IMR-90 (cell line): ENCODE results near the gene SYT2. TPM values are rescaled to one million over a fixed set of nuclear protein-coding genes. Genes with fewer than 3 reads are reported as not detected.
"Not testable (repeated sequence)": the region's sequence is repeated elsewhere in the genome, so short reads cannot be mapped to it uniquely, and the experiment has no call there.

Source experiments
- ATAC-seq: fragments of 200-7000 bp; cut with Tn5 transposase; 2 replicates; pipeline ENCODE4 v1.9.1; 2020; ENCODE audit warnings: low read depth, mild to moderate bottlenecking, moderate library complexity
- BruUV-seq: library from RNA; stranded (reverse); fragments of 400-500 nt; replicated peaks from 2 replicates; lab custom pipeline; 2021; lab: Mats Ljungman, UMichigan
- CTCF ChIA-PET: fragments of 300-600 bp; formaldehyde crosslinking; extraction: SDS; loops from one replicate; lab custom pipeline; 2021; ENCODE audit warnings: antibody characterized with exemption; lab: Yijun Ruan, JAX
- POLR2A ChIA-PET: fragments of 300-600 bp; sonication (Branson Sonifier 250); formaldehyde crosslinking; loops from one replicate; lab custom pipeline; 2022; ENCODE audit warnings: antibody characterized with exemption; ENCODE audit not compliant: unreplicated experiment; lab: Charles Lee
- DNase-seq: peaks from one replicate; pipeline ENCODE4 v3.0.0; 2013
- H2AFZ ChIP-seq: replicated peaks from 2 replicates; pipeline ENCODE3; 2013; ENCODE audit warnings: low read length, mild to moderate bottlenecking; ENCODE audit not compliant: poor library complexity
- H2AK5ac ChIP-seq: 2 replicates; pipeline ENCODE4 v1.6.1; 2013; ENCODE audit warnings: low read depth, low read length, inconsistent platforms
- H2AK9ac ChIP-seq: replicated peaks from 2 replicates; pipeline ENCODE3; 2013; ENCODE audit warnings: mild to moderate bottlenecking, low read depth, low read length, moderate library complexity; ENCODE audit not compliant: poor library complexity
- H2BK120ac ChIP-seq: 2 replicates; pipeline ENCODE4 v1.6.1; 2013; ENCODE audit warnings: low read depth, low read length, inconsistent platforms
- H2BK15ac ChIP-seq: 3 replicates; pipeline ENCODE4 v1.6.1; 2013; ENCODE audit warnings: low read depth, low read length, inconsistent platforms
- H2BK20ac ChIP-seq: 2 replicates; pipeline ENCODE4 v1.6.1; 2013; ENCODE audit warnings: low read depth, mild to moderate bottlenecking, inconsistent platforms, low read length, moderate library complexity
- H2BK5ac ChIP-seq: 2 replicates; pipeline ENCODE4 v1.6.1; 2013; ENCODE audit warnings: mild to moderate bottlenecking, low read depth, low read length, inconsistent platforms; ENCODE audit not compliant: poor library complexity, severe bottlenecking
- H3K14ac ChIP-seq: replicated peaks from 2 replicates; pipeline ENCODE4 v1.6.1; 2013; ENCODE audit warnings: low read depth, low read length, inconsistent platforms
- H3K18ac ChIP-seq: 2 replicates; pipeline ENCODE4 v1.6.1; 2013; ENCODE audit warnings: low read depth, low read length, control low read depth
- H3K23ac ChIP-seq: 2 replicates; pipeline ENCODE4 v1.6.1; 2013; ENCODE audit warnings: low read depth, low read length, inconsistent platforms
- H3K27ac ChIP-seq: 2 replicates; pipeline ENCODE4 v1.5.1; 2013; ENCODE audit warnings: mild to moderate bottlenecking, control low read depth, low read length; ENCODE audit not compliant: insufficient read depth
- H3K27me3 ChIP-seq: 2 replicates; pipeline ENCODE4 v1.6.1; 2013; ENCODE audit warnings: low read length; ENCODE audit not compliant: control insufficient read depth, insufficient read depth
- H3K36me3 ChIP-seq: 2 replicates; pipeline ENCODE4 v1.6.1; 2013; ENCODE audit warnings: low read length, mixed read lengths; ENCODE audit not compliant: control insufficient read depth, insufficient read depth
- H3K4ac ChIP-seq: 2 replicates; pipeline ENCODE4 v1.6.1; 2013; ENCODE audit warnings: low read depth, low read length, inconsistent platforms
- H3K4me1 ChIP-seq: 2 replicates; pipeline ENCODE4 v1.6.1; 2013; ENCODE audit warnings: low read length, mixed read lengths; ENCODE audit not compliant: control insufficient read depth, insufficient read depth
- H3K4me2 ChIP-seq: 2 replicates; pipeline ENCODE4 v1.6.1; 2013; ENCODE audit warnings: low read depth, mild to moderate bottlenecking, control low read depth, low read length, moderate library complexity
- H3K4me3 ChIP-seq: 2 replicates; pipeline ENCODE4 v1.5.1; 2013; ENCODE audit warnings: low read depth, mild to moderate bottlenecking, control low read depth, low read length, moderate library complexity; ENCODE audit not compliant: insufficient read depth
- H3K56ac ChIP-seq: 2 replicates; pipeline ENCODE4 v1.6.1; 2013; ENCODE audit warnings: low read length, inconsistent platforms; ENCODE audit not compliant: insufficient read depth; ENCODE audit errors: extremely low read depth
- H3K79me1 ChIP-seq, 2 experiments: 2 replicates each; pipeline ENCODE4 v1.6.1; 2013; ENCODE audit warnings: low read length in 2 of 2, inconsistent platforms in 1 of 2, low read depth in 1 of 2
- H3K9ac ChIP-seq: 2 replicates; pipeline ENCODE4 v1.6.1; 2013; ENCODE audit warnings: low read depth, low read length, control low read depth
- H3K9me1 ChIP-seq: 2 replicates; pipeline ENCODE4 v1.6.1; 2013; ENCODE audit warnings: low read length, inconsistent platforms; ENCODE audit not compliant: insufficient read depth
- H3K9me3 ChIP-seq: 2 replicates; pipeline ENCODE4 v1.6.1; 2013; ENCODE audit warnings: low read length; ENCODE audit not compliant: control insufficient read depth, insufficient read depth
- H4K20me1 ChIP-seq: 2 replicates; pipeline ENCODE4 v1.6.1; 2013; ENCODE audit warnings: low read length, inconsistent platforms; ENCODE audit not compliant: insufficient read depth
- H4K5ac ChIP-seq: 2 replicates; pipeline ENCODE4 v1.6.1; 2013; ENCODE audit warnings: mild to moderate bottlenecking, low read depth, low read length, control low read depth
- H4K8ac ChIP-seq, 2 experiments: 2 replicates each; pipeline ENCODE4 v1.6.1; 2013; ENCODE audit warnings: low read depth in 2 of 2, low read length in 2 of 2, control low read depth in 1 of 2, inconsistent platforms in 1 of 2
- H4K91ac ChIP-seq: 2 replicates; pipeline ENCODE4 v1.6.1; 2013; ENCODE audit warnings: low read depth, low read length, inconsistent platforms; ENCODE audit not compliant: insufficient read depth
- WGBS, 2 experiments: methylation state at CpG; one replicate each; pipeline versions ENCODE4 v1.1.5 to v1.1.7; 2013; ENCODE audit warnings: missing lambda C conversion rate in 2 of 2; ENCODE audit not compliant: insufficient read length in 1 of 2; ENCODE audit errors: extremely low coverage in 2 of 2; 5-methylcytosine and 5-hydroxymethylcytosine counted together
- dilution Hi-C: fragments of 300-500 bp; cut with HindIII; formaldehyde crosslinking; loops from one replicate; pipeline ENCODE4 v1.14.3; 2018; ENCODE audit warnings: low sequenced_read_pairs; ENCODE audit not compliant: unreplicated experiment
- in situ Hi-C: fragments of 300-500 bp; cut with MboI; formaldehyde crosslinking; loops from 3 replicates; pipeline ENCODE4 v1.14.3; 2019; ENCODE audit warnings: low sequenced_read_pairs, inconsistent platforms, mixed read lengths
- intact Hi-C: fragments of 100-400 bp; cut with micrococcal nuclease; formaldehyde crosslinking; loops from 2 replicates; pipeline ENCODE4 v1.10.0; 2022
- polyA plus RNA-seq, 3 experiments: library from polyadenylated mRNA; depleted of rRNA; stranded (reverse); fragments of >200 nt; gene quantifications; 2 replicates each; pipeline ENCODE4 v1.2.3, GENCODE V29; 2012; ENCODE audit warnings: low replicate concordance in 1 of 3
- total RNA-seq: library from RNA; depleted of rRNA; stranded (reverse); fragments of >200 nt; gene quantifications from 2 replicates; pipeline ENCODE4 v1.2.3, GENCODE V29; 2012
- TF ChIP-seq, protein P1 (sequence below): fragments of 150-350 bp; IDR thresholded peaks from 2 replicates; pipeline ENCODE4 v1.6.1; 2016; ENCODE audit warnings: low read depth, mild to moderate bottlenecking, low read length, moderate library complexity, borderline replicate concordance

Gene SYT2
- total and polyA plus RNA-seq, 2 of the 4 experiments (the other 2 are of a cell fraction) = under 0.01 TPM

DNA sequence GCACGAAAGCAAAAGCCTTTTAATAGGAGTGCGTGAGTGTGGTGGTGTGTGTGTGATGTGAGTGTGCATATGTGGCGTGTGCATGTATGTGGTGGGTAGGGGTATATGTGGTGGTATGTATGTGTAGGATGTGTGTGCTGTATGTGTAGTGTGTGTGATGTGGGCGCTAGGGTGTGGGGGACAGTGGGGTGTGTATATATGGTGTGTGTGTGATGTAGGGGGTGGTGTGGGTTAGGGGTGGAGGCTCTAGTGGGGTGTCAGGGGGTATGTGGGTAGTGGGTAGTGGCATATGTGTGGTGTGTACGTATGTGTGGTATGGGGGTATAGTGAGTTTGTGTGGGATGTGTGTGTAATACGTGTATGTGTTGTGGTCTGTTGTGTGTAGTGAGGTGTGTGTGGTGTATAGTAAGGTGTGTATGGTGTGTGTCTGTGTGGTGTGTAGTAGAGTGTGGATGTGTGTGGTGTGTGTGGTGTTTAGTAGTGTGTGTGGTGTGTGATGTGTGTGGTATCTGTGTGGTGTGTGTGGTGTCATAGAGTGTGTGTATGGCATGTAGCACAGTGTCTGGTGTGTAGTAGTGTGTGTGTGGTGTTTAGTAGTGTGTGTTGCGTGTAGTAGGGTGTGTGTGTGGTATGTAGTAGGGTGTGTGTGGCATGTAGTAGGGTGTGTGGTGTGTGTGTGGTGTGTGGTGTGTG, 86.0 kb downstream of the SYT2 start:
- BruUV-seq = no TSS peak
- peak overlapping the region; percentile 9 to 66; a peak in 3 of 4 replicates for H4K8ac ChIP-seq
- peak overlapping the region; percentile 64 for H3K23ac ChIP-seq
- TF ChIP-seq, protein P1, sequence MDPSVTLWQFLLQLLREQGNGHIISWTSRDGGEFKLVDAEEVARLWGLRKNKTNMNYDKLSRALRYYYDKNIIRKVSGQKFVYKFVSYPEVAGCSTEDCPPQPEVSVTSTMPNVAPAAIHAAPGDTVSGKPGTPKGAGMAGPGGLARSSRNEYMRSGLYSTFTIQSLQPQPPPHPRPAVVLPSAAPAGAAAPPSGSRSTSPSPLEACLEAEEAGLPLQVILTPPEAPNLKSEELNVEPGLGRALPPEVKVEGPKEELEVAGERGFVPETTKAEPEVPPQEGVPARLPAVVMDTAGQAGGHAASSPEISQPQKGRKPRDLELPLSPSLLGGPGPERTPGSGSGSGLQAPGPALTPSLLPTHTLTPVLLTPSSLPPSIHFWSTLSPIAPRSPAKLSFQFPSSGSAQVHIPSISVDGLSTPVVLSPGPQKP = no peak
- H3K56ac ChIP-seq = no peak overlapping the region
- DNase-seq (no peak), ATAC-seq (no peak)
- in situ Hi-C loops (no loop called here), intact Hi-C loops (no loop called here), dilution Hi-C loops (no loop called here)
- WGBS, 2 experiments = 96 to 100% methylated on average over 2 to 4 of the region's 7 CpGs
- peaks cover 22% of the 10 kb centered on the region for H3K9me1 ChIP-seq
- POLR2A ChIA-PET = no interaction called here
- no peak overlapping the region for H3K9ac ChIP-seq
- H3K14ac ChIP-seq = peak overlapping the region; percentile 97
- no peaks in the 10 kb centered on the region for H3K9me3 ChIP-seq
- H2BK120ac ChIP-seq = peak overlapping the region; percentile 88
- H2BK20ac ChIP-seq = peak overlapping the region; percentile 95
- no peak overlapping the region for H3K4me3 ChIP-seq
- no peak overlapping the region for H3K4me2 ChIP-seq
- no peaks in the 10 kb centered on the region; the same call in 1 of the 2 replicates for H4K20me1 ChIP-seq
- peak overlapping the region; percentile 95; the same call in 2 of the 3 replicates for H2BK15ac ChIP-seq
- no peaks in the 10 kb centered on the region for H3K27me3 ChIP-seq
- H3K79me1 ChIP-seq = peaks cover 0 to 7% of the 10 kb centered on the region in 2 experiments; a peak in 1 of 4 replicates
- peak overlapping the region; percentile 93 for H2AK9ac ChIP-seq
- peak overlapping the region; percentile 100 for H2AK5ac ChIP-seq
- H4K91ac ChIP-seq = peak overlapping the region; percentile 75
- peaks cover 7% of the 10 kb centered on the region for H3K4me1 ChIP-seq
- H3K4ac ChIP-seq = peak overlapping the region; percentile 73
- H3K18ac ChIP-seq = peak overlapping the region; percentile 43
- H4K5ac ChIP-seq = no peak overlapping the region
- no peak overlapping the region for H3K27ac ChIP-seq
- no peaks in the 10 kb centered on the region for H3K36me3 ChIP-seq
- H2AFZ ChIP-seq = peak overlapping the region; percentile 85
- CTCF ChIA-PET = no interaction called here
- peak overlapping the region; percentile 99 for H2BK5ac ChIP-seq

DNA sequence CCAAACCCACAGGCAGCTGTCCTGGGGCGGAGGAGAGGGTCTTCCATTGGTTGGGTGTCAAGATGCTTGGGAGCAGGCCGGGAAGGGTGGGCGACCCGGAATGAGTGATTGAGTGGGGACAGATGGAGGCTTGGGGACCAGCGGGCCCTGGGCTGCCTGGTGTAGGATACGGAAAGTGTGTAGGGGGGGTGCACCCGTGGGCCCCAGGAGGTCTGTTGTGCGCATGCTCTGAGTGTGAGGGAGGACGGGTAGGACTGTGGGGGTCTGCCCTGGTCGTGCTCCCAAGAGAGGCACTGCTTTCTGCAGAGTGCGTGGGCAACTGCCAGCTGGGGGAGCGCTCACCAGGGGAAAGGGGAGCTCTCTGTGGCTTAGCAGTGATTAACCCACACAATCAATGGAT, 86.8 kb downstream of the SYT2 start:
- H3K27me3 ChIP-seq, intact Hi-C loops, dilution Hi-C loops, H2AK9ac ChIP-seq, H3K4me3 ChIP-seq, H3K36me3 ChIP-seq, BruUV-seq, in situ Hi-C loops, H3K56ac ChIP-seq, H3K4me2 ChIP-seq, H3K79me1 ChIP-seq, DNase-seq, CTCF ChIA-PET, H3K23ac ChIP-seq, H3K9me3 ChIP-seq, H4K20me1 ChIP-seq, H3K9ac ChIP-seq, POLR2A ChIA-PET: not testable (repeated sequence)
- 7% methylated on average over 3 of the region's 12 CpGs; no CpG with 5 or more reads in 1 of the 2 experiments for WGBS, 2 experiments
- peaks cover 11% of the 10 kb centered on the region for H3K4me1 ChIP-seq
- ATAC-seq = peak; percentile 19; the same call in 1 of the 2 replicates
- peak overlapping the region; percentile 70 for H2BK20ac ChIP-seq
- H4K91ac ChIP-seq = peak overlapping the region; percentile 90
- peak overlapping the region; percentile 9; the same call in 1 of the 2 replicates for H3K14ac ChIP-seq
- H4K8ac ChIP-seq = peak overlapping the region; percentile 47 to 88; a peak in 1 of 4 replicates
- H3K4ac ChIP-seq = peak overlapping the region; percentile 73
- H3K27ac ChIP-seq = peak overlapping the region; percentile 36; the same call in 1 of the 2 replicates
- peak overlapping the region; percentile 91; the same call in 2 of the 3 replicates for H2BK15ac ChIP-seq
- H3K9me1 ChIP-seq = peaks cover 27% of the 10 kb centered on the region
- H2AFZ ChIP-seq = peak overlapping the region; percentile 51
- peak overlapping the region; percentile 100; the same call in 1 of the 2 replicates for H2AK5ac ChIP-seq
- H4K5ac ChIP-seq = peak overlapping the region; percentile 69
- H2BK5ac ChIP-seq = peak overlapping the region; percentile 16
- H3K18ac ChIP-seq = peak overlapping the region; percentile 45; the same call in 1 of the 2 replicates
- peak overlapping the region; percentile 88 for H2BK120ac ChIP-seq
